GM21737 (cell line): Measurements from ENCODE around the gene IFIT1.
"Not testable (repeated sequence)": the region's sequence is repeated elsewhere in the genome, so short reads cannot be mapped to it uniquely, and the experiment has no call there.

Source experiments
- ATAC-seq: cut with Tn5 transposase; IDR thresholded peaks from one replicate; pipeline ENCODE4 v1.9.1; 2021; ENCODE audit warnings: mild to moderate bottlenecking, moderate library complexity; ENCODE audit not compliant: unreplicated experiment

IFIT1 gene

DNA sequence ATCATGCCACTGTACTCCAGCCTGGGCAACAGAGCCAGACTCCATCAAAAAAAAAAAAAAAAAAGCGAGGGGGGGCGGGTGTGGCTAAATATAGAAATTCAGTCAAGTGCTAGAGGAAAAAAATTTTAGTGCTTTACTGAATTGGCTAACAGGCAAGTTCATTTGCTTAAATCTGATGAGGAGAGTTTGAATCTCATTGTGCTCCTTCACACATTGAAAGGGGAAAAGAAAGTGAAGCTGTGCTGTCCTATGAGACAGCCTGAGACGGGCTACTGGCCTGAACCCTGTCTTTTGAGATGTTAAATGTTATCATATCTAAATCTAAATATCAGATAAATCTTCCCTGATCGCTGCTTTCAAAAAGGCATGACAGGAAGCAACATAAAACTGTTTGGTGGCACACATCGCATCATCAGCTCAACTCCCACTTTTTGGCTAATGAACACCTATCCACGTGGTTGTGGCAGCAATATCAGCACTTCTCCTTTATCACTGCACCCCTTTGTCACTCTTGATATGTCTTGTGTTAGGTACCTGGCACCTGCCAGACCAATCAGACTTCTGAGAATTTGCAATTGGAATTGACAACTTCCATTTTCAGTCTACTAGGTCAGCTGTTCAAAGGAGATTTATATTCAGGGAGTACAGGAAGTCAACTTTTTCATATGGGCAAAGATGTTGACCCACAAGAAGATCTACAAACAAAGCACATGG is 28.5 kb upstream of the IFIT1 start:
- no peak for ATAC-seq

DNA sequence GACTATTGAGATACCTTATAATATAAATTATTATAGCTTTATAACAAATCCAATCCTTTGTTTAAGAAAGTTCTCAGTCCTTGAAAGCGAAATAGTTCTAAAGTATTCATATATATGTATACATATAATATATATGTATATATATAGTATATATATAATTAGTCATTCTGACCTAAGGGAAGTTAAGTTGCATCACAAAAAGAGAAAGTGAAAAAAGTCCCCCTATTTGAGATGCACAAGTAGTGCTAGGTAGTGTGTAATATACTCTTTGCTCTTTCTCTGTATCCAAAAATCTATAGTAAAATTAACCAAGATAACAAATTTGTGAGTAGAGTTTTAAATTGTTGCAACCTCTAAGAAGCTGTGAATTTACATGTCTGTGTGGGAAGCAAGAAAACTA is 27.9 kb upstream of the IFIT1 start:
- ATAC-seq: no peak

DNA sequence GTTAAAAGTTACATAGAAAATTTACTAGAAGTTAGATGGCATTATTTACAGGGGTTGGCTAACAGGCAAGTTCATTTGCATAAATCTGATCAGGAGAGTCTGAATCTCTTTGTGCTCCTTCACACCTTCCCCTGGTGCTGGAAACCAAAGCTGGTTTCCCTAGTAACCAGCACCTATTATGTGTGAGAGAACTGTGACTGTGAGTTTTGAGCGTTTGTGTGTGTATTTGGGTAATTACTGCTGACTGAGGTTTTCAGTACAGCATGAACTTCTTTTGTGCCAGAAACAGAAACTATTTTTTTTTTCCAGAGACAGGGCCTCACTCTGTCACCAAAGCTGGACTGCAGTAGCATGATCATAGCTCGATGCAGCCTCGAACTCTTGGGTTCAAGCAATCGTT is 24.9 kb upstream of the IFIT1 start:
- ATAC-seq: peak; percentile 55

DNA sequence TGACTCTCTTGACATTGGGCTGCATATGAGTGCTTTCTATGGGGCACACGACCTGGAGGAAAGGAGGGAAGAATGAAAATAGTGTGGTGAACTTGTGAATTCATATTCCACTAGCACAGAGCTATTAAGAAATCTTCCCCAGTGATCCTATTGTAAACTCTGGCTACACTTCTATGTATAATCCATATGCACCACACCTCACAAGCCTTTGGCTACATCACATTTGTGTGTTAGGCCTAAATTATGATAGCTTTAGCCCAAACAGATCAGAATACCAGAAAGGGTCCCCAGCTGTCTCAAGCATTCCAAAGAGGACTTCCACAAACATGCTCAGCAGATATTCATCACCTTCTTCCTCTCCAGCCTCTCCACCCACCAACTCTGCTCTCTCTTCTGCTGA is 24.3 kb upstream of the IFIT1 start:
- ATAC-seq: no peak

DNA sequence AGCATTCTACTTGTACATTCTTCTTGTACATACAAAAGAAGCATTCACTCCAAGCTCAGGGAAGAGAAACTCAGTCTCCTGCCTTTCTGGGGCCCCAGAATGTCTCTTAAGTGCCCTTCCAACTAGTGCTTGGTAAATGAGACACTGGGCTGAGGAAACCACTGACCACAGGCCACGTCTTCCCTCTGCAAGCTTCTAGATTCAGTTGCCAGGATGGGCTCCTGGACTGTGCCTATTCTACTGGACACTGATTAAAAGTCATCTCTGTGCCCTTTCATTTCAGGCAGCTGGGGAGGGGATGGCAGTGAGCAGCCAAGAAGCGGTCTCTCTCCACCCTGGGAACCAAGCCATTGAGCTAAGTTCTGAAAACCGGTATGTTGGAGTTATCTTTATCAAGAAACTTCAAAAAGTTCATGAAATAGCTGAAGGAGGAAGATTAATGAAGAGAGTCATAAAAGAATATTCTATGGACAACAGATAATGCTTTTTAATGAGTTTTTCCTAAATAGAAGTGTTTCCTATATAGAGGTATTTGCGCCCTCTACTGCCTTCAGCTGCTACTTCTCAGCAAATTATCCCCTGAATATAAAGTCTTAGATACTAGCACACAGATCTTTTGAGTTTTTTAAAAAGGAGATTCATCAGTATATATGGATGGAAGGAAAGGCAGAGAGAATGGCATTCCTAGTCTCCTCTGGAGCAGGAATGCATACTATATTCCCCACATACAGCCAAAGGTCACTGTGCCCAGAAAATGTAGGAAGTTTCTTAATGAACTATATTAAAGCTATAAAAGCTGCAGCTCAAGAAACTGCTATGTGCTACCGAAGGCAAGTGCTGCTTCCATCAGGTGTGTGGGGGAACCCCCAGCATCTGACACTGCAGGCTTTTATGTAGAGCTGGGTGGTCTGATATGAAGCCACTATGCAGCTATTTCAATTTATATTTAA is 23.0 kb upstream of the IFIT1 start:
- no peak for ATAC-seq

DNA sequence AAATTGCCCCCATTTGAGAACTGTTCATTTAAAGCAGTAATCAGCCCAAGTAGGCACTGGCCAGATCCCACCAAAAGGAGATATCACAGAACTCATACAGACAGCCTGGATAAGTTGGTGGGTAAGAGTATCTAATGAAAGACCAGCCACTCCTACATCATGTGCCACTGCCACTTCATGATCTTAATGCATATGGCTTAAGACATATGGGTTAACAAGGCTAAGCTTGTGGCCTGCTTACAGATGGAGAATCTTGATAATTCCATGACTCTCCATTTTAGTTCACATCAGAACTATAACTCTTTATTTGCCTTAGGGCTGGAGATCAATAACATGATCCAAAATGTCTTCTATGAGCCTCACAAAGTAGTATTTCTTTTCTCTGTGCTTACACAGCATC is 21.3 kb upstream of the IFIT1 start:
- ATAC-seq: no peak

DNA sequence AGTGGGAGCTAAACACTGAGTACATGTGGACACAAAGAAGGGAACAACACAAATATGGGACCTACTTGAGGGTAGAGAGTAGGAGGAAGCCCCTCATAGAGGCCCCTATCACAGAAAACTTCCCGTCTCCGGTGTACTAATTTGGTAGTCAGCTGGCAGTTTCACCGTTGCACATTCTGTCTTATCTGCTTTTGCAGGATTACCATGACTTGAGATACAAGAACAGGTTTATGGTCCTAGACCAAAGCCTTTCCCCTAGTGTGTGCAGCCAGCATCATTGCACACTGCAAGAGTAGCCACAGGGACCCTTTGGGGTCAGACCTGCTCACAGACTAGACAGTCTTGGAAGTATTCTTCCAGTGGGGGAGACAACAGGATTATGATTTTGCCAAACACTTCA is 20.4 kb upstream of the IFIT1 start:
- ATAC-seq: no peak

DNA sequence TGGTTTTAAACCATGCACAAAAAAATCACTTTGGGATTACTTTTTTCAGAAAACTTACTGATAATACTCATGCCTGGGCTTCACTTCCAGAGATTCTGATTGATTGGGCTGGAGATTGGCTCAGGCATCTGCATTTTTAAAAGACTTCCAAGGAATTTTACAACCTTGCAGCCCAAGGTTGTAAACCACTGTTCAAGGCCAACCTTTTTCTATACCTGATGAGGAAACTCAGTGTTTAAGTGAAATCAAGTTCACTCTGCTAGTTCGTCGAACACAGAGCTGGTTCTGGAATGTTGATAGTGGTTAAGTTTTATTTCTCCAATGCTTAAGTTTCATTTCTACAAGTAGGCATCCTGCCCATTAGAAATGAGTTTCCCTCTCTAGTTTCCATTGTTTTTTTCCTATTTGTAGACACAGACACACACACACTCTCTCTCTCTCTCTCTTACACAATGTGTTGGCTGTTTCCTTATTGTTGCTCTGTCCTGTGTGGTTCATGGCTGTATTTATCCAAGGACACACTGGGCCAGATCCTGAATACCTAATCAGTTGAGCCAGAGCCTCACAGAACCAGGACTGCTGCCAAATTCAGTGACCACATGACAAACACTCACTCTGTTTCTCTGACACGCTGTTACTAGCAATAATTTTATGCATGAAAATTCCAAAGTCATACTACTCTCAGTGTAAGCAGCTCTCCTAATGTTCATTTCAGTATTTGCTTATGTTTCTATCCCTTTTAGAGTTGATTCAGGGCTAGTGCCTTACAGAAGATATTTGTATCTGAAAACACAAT is 18.3 kb upstream of the IFIT1 start:
- ATAC-seq: no peak

DNA sequence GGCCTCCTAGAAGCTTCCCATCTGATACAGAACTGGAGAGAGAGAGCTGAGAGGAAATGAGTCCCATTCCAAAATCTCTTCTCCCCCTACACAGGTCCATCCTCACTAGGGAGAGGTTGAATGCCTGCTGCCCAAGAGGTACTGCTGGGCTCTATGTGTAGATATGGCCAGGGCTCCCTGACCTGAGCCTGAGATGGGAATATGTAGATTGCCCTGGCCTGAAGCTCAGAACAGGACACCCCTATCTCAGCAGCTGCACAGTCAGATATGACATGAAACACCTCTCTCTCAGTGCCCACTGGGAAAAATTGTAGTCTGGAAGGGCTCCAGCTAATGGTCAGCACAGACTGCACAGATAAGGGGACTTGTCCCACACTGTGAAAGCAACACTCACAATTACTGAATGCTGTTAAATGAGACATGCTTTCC is 17.7 kb upstream of the IFIT1 start:
- no peak for ATAC-seq

DNA sequence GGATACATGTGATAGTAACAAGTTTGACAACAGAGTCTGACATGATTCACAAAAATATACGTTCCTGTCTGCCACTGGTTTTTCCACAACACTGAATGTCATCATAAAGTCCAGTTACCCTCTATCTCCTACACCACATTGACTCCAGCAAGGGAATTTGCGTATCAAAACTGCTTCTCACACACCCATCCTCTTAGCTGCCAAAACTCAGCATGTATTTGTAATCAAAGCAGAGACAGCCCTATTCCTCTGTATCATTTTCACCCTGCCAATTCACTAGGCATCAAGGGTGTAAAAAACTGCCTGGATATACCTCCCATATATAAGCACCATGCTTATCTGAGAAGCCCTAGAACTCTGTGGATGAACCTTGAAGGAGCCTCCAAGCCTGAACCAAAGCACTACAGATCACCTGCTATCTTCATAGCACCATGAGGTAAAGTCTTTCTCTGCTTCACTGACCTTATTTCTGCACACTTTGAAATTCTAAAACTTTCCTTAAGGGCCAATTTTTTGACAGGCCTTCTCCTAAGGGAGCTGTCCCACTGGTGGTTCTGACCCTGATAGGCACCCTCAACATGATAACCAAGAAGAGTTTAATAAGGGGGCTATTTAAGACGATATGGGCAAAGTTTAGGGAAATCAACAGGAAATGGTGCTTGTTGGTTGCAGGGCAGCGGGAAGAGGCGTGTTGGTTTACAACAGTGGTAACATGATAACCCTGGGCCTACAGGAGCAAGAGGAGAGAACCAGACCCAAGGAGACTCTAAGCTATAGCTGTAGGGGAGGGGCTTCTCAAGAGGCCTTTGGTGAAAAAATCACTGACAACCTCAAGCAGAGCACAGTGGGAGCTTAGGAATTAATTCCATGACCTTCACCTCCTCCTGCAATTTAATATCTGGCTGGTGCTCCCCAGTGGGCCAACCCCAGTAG is 14.5 kb upstream of the IFIT1 start, which contains the start of gene IFIT1B:
TSS of gene IFIT1B (plus strand) at position 352 of the 933 bp plus-strand sequence. CDS start at position 432, 80 bp downstream.
- ATAC-seq: no peak

DNA sequence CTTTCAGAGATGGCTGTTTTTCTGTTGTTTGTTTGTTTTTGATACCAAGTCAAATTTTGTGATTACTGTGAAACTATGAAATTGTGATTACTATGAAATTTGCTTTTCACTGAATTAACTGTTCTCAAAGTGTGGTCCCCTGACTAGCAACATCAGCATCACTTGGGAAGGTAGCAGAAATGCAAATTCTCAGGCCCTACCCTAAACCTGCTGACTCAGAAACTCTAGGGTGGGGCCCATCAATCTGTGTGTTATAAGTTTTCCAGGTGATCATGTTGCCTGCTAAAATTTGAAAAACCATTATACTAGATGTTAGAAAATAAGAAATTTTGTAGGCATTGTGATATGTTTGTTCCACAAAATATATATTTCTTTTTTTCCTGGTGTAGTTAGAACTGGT is 13.3 kb upstream of the IFIT1 start:
- ATAC-seq: no peak

DNA sequence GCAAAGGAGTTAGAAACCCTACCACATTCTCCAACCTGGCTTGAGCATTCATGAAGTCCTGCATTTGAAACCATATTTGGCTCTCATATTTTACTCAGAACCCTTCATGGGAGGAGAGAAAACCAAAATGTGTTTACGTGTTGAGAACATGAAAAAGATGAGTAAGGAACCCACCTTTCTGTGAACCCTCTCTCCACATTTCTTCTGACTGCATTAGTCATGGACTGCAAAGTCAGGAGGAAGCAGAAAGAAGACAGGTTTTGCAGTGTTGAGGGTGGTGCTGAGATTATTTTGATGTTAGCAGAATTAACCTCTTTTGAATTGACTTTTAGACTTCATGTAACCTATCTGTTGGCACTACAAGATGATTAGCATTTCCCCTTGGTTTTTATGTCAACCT is 9.7 kb upstream of the IFIT1 start:
- ATAC-seq: no peak

DNA sequence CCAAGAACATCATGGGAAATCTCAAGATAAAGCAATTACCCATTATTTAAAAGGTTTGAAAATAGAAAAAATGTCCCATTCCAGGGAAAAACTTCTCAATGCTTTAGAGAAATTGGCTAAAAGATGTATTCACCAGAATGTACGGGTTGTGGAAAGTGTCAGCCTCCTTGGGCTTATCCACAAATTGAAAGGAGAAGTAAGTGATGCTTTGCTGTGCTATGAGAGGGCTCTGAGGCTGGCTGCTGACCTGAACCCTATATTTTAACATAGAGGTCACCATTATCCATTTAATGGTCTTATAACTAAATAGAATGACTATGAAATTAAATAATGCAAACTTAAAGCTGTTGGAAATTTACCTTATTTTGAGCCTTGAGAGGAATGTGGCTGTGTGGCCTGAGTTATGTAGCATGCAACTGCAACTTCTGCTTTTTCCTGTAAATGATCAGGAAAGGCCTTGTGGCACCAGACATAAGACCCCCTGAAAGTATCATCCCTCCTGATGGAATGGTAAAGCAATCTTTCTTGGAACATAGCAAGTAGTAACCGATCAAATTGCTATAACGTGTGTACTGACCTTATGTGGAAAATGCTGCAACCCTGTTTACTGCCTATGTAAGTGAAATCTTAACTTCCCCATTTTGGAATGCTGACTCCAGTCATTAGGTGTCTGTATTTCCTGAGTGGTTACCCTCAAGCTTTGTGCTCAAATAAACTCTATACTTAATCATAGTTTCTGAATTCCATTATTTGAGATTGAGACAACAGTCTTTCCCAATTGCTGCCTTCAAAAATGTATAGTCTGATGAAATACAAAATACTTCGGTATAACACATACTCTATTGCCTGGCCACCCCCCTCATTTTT is 7.7 kb upstream of the IFIT1 start:
- ATAC-seq: no peak

DNA sequence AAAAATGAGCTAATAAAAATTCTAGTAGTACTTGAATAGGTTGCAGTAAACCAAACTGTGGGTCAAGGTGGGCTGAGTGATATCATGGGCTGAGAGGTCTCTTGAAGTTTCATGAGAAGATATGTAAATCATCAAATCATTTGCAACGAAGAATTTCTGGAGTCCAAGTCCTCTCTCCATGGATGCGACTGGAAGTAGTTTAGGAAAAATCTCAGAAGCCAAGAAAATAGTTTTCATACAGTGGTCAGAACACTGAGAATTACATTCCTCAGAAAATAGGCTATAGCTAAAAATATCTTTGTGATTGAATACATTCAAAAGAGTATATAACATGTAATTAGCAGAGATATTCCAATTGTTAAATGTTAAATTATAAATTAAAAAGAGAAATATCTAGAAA is 3.6 kb upstream of the IFIT1 start:
- ATAC-seq: no peak

DNA sequence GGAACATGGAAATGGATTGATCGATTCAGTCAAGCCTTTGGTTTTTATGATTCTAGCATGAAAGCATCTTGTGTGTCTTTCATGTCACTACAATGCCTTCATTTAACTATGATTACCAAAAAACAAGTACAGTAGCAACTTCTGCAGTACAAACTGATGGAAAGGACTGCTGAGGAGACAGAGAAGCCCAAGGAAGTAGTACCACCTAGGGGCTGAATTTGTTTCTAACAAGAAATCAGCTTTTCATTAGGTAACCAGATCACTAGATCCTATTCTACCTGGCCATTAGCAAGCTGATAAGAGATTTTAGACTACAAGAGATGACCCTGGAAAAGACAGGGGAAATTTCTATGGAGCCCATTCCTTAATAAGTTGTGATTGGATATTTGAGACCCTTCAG is 3.2 kb upstream of the IFIT1 start:
- ATAC-seq: no peak

DNA sequence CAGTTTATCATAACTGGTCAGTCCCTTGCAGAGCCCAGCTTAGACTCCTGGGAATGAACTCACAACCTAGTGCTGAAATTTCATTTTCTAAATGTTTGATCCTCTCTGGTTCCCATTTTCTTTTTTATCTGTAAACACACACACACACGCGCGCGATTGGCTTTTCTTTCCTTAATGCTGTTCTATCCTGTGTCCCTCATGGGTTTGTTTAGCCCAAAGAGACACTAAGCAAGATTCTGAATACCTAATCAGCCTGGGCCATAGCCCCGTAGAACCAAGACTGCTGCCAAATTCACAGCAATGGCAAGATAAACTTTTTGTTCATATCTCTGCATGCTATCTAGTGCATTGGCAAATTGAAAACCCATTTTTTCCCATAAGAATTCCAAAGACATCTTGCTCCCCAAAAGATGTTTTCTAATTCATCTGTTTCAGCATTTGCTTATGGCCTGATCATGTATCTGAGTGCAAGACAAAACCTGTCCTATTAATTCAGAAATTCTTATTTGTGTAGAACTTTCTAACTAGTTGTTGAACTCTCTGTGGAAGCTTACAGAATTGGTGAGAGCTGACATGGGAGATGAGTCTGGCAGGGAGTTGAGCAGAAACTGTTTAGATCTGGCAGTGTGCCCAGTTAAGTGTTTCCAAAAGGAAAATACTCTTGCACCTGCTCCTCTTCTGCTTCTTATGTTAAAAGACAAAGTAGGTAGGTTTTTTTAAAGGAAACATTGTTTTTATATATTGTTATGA is 1.8 kb upstream of the IFIT1 start:
- ATAC-seq: no peak

DNA sequence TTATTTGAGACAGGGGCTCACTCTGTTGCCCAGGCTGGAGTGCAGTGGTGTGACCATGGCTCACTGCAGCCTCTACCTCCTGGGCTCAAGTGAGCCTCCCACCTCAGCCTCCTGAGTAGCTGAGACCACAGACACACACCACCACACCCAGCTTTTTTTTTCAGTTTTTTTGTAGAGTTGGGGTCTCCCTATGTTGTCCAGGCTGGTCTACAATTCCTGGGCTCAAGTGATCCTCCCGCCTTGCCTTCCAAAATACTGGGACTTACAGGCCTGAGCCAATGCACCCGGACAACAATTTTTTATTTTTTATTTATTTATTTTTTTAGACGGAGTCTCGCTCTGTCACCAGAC is 1.2 kb upstream of the IFIT1 start:
- not testable (repeated sequence) for ATAC-seq

DNA sequence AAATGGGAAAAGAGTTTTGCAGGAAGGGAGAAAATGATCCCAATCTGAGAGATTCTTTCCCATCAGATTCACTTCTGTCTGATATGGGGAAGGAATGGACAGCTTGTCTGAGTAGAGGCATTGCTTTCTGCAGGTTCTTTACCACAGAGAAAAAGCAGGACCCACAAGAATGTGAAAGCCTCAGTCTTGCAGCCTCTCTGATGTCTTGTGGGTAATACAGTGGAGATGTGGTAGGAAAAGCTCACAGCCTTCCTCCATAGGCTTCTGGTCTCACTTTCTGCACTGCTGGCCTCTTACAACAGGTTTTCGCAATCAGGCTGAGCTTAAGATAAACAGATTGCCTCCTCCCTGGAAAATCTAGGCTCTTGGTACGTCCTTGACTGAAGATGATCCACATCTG is 551 bp downstream of the IFIT1 start:
- ATAC-seq: no peak

DNA sequence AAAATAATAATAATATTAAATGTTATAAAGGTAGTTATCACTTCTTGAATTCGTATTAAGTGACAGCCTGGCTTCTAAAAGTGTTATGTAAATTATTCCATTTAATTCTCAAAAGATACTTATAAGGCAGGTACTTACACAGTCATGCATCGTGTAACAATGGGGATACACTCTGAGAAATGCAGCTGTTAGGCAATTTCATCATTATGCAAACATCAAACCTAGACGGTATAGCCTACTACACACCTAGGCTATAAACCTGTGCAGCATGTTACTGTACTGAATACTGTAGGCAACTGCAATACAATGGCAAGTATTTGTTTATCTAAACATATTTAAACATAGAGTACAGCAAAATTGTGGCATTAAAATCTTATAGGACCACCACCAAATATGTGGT is 1.5 kb downstream of the IFIT1 start:
- no peak for ATAC-seq
